Right lobe of liver (tissue), 4 donors: ENCODE measurements around the gene KCND3.

ENCODE experiments used
- CTCF ChIP-seq, 4 donors: fragments of 200-600 bp in 3 of 4; fragments of 450-650 bp in 1 of 4; IDR thresholded peaks; one replicate each; pipeline versions ENCODE4 v1.5.1 to v1.8.0; 2016 to 2022; ENCODE audit warnings: antibody characterized with exemption in 4 of 4, mild to moderate bottlenecking in 2 of 4
- POLR2A ChIP-seq: fragments of 450-650 bp; IDR thresholded peaks from one replicate; pipeline ENCODE4 v1.6.1; 2017; ENCODE audit warnings: antibody characterized with exemption, mild to moderate bottlenecking
- donor health status: DM: no; HTN: no; CAD: no.
- donor health status: DM: no; HTN: no; CAD: no.
- donor health status: DM: no; HTN: yes; CAD: no.

GRCh38 chr1:112011202-112011601 lies 21.7 kb upstream of the KCND3 start:
- TF ChIP-seq CTCF (IDR thresholded peaks at IDR 0.05) (no peak), POLR2A (no peak)
